Lower lobe of right lung (tissue), 2 donors: ENCODE measurements around the gene ETV5. TPM values are rescaled to one million over a fixed set of nuclear protein-coding genes. Genes with fewer than 3 reads are reported as not detected.

Source experiments
- ATAC-seq, 2 donors: fragments of 200-7000 bp; cut with Tn5 transposase; one replicate each; pipeline ENCODE4 v1.9.1; 2020 to 2022; ENCODE audit warnings: mild to moderate bottlenecking in 2 of 2, moderate library complexity in 2 of 2
- DNase-seq: peaks from one replicate; pipeline ENCODE4 v3.0.0-alpha.2; 2020
- H3K27ac ChIP-seq: fragments of 200-600 bp; one replicate; pipeline ENCODE4 v1.8.0; 2022
- H3K27me3 ChIP-seq: fragments of 200-600 bp; one replicate; pipeline ENCODE4 v1.8.0; 2022; ENCODE audit warnings: low read depth
- H3K36me3 ChIP-seq: fragments of 200-600 bp; one replicate; pipeline ENCODE4 v1.8.0; 2022; ENCODE audit warnings: mild to moderate bottlenecking
- H3K4me1 ChIP-seq: fragments of 200-600 bp; one replicate; pipeline ENCODE4 v1.8.0; 2022
- H3K4me3 ChIP-seq: fragments of 200-600 bp; one replicate; pipeline ENCODE4 v1.8.0; 2022; ENCODE audit warnings: mild to moderate bottlenecking
- H3K9me3 ChIP-seq: fragments of 200-600 bp; one replicate; pipeline ENCODE4 v1.8.0; 2022
- CTCF ChIP-seq: fragments of 200-600 bp; IDR thresholded peaks from one replicate; pipeline ENCODE4 v1.8.0; 2022; ENCODE audit warnings: antibody characterized with exemption, mild to moderate bottlenecking
- intact Hi-C: fragments of 100-400 bp; cut with DNase I; formaldehyde crosslinking; loops from one replicate; pipeline ENCODE4 v1.11.0; 2022
- total RNA-seq: library from RNA; stranded (reverse); fragmentation: NEBNext Ultra II Directional; extraction: Animal tissue kit (Norgen Biotek cat#: 25700); gene quantifications from one replicate; pipeline ENCODE4 v1.2.1, GENCODE V29; 2021
- donor health status: DM: no; HTN: yes; CAD: no; lungs with severe emphysema.

The ETV5 gene
- total RNA-seq, 1 donor from 2014 or later, result 65.5 TPM

- no peak overlapping the region for H3K4me3 ChIP-seq
- ATAC-seq, result no peak
Measured at GRCh38 chr3:185999221-185999620, 109.7 kb downstream of the ETV5 start.

GRCh38 chr3:185998136-185998535 is 110.8 kb downstream of the ETV5 start:
- DNase-seq (no peak), ATAC-seq (no peak)
- no peaks in the 10 kb centered on the region for H3K9me3 ChIP-seq
- H3K27ac ChIP-seq, result no peak overlapping the region
- peaks cover 10% of the 10 kb centered on the region for H3K27me3 ChIP-seq
- no peak for TF ChIP-seq CTCF
- H3K36me3 ChIP-seq, result no peaks in the 10 kb centered on the region
- H3K4me1 ChIP-seq, result no peaks in the 10 kb centered on the region
- no peak overlapping the region for H3K4me3 ChIP-seq
- intact Hi-C loops, result no loop called here

More at GRCh38 chr3:185999221-185999620, 109.7 kb downstream of the ETV5 start:
- H3K36me3 ChIP-seq, result no peaks in the 10 kb centered on the region
- no peaks in the 10 kb centered on the region for H3K4me1 ChIP-seq
- DNase-seq, result no peak
- no peaks in the 10 kb centered on the region for H3K9me3 ChIP-seq
- intact Hi-C loops, result no loop called here
- no peak overlapping the region for H3K27ac ChIP-seq
- TF ChIP-seq CTCF, result no peak
- H3K27me3 ChIP-seq, result peaks cover 10% of the 10 kb centered on the region

GRCh38 chr3:185997130-185997529 is 111.8 kb downstream of the ETV5 start:
- no peak for TF ChIP-seq CTCF
- H3K4me1 ChIP-seq, result no peaks in the 10 kb centered on the region
- DNase-seq, result no peak
- ATAC-seq, result no peak
- H3K4me3 ChIP-seq, result no peak overlapping the region
- no peaks in the 10 kb centered on the region for H3K36me3 ChIP-seq
- H3K9me3 ChIP-seq, result no peaks in the 10 kb centered on the region
- intact Hi-C loops, result no loop called here
- peaks cover 6% of the 10 kb centered on the region for H3K27me3 ChIP-seq
- no peak overlapping the region for H3K27ac ChIP-seq

Other genes starting within 250 kb of the ETV5 start
- gene TRA2B, start 171.1 kb downstream of the ETV5 start, total RNA-seq, result 103 TPM